NCI-H2171 (cell line): ENCODE data around the gene FHAD1.

Experiments
- DNase-seq: peaks from one replicate; lab custom pipeline; 2025; lab: John Stamatoyannopoulos, UW

FHAD1 gene

DNA sequence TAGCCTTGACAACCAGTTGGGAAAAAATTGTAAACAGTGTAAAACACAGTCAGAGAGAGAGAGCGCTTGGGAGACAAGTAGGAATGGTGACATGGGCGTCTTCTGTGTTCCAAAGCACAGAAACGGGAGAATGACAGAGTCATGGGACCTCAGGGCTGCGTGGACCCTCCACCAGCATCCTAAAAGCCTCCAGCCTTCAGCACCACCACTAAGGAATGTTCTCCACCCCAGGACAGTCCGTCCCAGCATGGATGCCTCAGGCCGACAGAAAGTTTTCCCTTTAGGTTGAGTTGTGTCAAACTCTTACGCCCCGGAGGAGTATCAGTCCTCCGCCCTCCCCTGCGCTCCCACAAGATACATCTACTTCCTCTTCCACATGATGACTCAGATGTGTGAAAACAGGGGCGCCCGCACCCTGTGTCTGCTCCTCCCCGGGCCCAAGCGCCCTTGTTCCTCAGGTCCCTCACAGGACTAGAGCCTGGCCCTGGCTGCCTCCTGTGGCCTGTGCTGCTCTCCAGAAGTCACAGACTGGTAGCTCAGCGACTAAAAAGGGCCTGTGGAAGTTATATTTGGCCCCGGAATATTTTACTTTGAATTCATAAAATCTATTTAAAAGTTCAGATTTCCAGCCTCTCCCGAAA lies 98.8 kb downstream of the FHAD1 start:
- no peak for DNase-seq

DNA sequence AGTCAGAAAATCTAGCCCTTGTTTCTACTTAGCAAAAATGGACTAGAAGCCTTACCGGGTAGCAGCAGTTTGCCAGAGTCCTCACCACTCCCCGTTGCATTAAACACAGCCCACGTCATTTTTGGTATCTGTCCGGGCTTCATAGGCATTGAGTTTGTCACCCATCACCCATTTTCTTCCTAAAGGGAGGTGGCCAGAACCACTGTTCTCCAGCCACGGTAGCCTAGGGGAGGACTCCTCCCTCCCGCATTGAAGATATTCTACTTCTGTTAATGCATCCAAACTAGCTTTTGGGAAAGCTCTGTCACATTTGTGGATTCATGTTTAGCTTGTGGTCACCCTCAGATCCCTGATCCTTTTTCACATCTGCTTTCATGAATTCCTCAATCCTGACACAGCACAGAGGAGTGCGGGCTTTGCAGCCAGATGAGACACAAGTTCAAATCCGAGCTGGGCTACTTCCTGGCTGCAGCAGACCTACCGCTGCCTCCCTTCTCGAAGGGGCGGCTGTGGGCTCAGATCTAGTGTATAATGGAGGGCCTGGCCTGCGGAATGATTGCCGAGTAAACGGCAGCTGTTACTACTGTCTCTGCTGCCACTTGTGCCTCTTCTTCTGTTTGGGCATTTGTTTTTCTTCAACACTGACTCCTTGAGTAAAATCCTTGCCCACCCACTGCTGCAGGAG lies 99.5 kb downstream of the FHAD1 start:
- DNase-seq, result no peak

DNA sequence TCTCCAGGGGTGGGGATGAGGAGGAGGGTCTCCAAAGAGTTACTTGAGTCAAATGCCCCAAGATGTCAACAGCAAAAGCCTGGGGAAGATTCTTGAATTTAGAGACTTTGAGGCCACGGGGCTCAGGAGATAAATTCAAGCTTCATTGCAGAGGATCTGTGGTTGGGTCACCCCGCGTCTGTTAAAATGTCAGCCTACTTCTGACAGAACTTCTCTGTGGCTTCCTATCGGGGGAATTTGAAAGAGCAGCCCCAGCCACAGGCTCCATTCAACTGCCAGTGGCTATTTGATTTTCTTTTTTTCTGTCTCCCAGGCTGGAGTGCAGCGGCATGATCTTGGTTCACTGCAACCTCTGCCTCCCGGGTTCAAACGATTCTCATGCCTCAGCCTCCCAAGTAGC lies 100.2 kb downstream of the FHAD1 start:
- no peak for DNase-seq

DNA sequence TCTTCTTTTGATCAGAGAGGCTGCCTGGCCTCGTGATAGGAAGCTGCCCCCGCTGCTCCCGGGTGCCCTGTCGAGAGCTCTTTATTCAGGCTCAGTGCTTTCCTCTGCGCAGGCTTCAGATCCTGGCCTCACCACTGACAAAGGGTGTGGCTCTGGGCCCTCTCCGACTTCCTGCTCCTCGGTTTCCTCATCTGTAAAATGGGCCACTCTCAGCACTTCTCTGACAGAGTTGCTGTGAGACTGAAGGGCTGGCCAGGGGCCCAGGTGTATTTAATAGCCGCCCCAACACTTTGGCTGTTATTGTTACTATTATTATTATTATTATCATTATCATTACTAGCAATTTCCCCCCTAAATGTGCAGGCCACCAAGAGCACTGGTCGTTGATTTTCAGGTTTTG lies 101.6 kb downstream of the FHAD1 start:
- no peak for DNase-seq

DNA sequence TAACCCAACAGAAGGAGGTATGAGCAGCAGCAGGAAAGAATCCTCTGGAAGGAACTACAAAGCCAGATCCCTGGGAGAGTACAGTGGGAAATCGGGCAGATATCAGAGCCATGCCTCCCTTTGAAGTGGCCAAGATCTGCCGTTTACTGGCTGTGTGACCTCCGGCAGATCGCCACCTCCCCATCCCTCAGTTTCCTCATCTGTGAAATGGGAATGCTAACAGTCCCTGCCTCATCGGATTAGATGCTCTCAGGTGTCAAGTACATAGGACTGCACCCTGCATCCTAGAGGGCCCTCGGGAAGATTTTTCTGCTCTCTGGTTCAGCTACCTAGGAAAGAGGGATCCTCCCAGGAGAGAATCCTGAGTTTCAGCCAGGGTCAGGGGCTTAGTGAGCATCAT lies 102.1 kb downstream of the FHAD1 start:
- no peak for DNase-seq

DNA sequence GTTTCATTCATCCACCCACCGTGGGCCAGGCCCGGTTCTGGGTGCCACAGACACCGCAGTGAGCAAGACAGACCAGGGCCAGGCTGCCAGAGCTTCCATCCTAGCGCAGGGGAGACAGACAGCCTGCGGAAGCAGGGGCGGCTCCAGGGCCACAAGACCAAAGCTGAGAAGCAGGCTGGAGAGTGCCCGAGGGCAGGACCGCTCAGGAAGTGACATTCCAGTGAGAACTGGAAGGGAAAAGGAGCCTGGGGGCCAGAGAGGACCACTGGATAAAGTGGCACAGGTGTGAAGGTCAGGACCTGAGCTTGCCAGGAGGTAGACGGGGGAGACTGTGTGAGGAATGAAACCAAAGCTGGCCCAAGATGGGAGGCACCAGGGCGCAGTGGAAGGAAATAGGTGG lies 103.1 kb downstream of the FHAD1 start:
- no peak for DNase-seq

DNA sequence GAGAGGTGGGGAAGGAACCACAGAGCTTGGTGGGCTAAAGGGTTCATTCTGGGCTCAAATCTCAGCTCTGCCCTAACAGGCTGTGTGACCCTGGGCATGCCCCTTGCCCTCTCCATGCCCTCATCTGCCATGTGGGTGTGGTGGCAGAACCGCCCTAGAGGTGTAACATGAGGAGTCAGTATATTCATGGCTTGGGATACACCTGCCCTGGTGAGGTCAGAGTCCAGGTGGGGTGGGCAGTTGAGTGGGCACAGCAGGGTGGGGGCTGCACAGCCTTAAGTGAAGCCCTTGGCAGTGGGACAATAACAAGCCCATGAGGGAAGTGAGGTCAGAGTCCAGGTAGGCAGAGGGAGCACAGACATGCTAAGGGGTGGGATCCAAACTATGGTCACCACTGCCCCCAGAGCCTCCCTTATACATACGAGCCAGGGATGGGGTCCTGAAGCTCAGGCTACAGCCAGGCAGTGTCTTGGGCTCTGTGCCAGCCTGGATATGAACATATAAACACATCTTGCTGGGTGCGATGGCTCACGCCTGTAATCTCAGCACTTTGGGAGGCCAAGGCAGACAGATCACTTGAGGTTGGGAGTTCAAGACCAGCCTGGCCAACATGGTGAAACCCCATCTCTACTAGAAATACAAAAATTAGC lies 103.7 kb downstream of the FHAD1 start:
- no peak for DNase-seq

DNA sequence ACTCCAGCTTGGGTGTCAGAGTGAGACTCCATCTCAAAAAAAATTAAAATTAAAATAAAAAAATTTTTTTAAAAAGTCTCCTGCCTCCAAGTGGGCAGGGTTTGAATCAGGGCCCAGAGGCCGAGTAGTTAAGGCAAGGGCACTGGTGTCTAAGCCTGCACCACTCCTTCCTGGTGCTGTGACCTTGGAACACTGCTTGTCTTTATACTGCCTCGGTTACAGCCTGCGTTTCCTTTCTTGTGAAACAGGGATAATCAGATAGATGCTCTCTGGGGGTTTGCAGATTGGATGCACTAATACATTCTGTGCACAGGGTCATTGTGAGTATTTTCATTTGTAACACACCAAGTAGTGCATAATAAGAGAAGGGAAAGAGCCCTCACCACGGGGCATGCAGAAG lies 104.3 kb downstream of the FHAD1 start:
- DNase-seq, result no peak

DNA sequence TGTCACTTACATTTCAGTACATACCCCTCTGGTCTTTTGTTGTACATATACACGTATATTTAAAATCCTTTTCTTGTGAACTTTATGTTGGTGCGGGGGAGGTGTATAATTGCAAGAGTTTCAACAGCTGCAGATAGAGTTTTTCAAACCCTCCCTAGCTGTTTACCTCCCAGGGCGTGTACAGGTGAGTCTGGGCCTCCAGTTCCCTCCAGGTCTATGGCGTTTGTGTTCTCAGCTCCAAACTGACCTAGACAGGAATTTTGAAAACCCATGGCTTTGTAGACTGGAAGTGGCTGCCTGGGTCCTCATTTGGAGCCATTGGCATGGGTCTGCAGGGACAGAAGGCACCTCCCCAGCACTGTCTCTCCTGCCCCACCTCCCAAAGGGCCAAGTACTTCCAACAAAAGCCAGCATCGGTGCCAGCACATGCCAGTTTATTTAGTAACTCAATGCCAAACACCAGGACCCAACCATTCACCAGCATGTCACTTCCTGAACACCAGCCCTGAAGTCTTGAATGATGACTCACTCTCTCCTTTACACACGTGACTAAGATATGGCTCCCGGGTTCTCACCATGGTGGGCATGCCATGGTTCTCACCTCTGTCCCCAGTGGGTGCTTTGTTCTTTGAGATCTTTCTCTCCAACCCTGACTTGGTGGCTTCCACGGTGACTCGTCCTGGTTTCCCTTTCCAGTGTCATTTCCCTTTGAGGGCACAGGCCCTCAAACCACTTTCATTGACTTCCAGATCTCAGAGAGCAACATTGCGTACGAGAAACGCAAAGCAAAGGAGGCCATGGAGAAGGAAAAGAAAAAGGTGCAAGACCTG lies 105.3 kb downstream of the FHAD1 start:
- DNase-seq, result no peak

DNA sequence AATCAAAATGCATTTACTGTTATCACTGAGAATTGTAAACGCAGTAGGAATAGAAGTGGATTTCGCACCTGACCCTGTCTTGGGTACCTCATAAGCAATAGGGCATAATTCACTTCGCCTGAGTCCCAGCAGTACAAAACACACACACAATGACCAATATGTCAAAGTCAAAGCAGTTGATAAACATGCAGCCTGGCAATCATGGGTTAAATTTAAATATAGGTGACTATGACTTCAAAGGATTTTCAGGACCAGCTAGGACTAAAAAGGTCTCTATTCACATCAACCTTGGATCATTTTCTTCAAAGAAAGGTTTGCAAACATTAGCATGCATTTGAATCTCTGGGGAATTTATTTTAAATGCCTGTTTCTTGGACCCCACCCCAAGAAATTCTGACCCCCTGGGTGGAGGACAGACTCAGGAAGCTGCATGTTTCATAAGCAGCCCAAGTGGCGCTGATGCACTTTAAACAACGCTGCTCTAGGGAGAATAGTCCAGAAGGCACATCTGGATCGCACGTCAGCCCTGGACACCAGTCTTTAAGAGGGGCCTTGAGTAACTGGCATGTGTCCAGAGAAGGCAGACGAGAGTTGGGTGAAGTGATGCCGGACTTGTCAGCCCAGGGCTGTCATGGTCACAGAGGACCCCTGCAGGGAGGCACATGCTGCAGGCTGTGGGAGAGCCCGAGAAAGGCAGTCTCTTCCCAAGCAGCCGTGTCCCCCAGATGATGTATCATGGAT lies 107.0 kb downstream of the FHAD1 start:
- DNase-seq, result no peak

DNA sequence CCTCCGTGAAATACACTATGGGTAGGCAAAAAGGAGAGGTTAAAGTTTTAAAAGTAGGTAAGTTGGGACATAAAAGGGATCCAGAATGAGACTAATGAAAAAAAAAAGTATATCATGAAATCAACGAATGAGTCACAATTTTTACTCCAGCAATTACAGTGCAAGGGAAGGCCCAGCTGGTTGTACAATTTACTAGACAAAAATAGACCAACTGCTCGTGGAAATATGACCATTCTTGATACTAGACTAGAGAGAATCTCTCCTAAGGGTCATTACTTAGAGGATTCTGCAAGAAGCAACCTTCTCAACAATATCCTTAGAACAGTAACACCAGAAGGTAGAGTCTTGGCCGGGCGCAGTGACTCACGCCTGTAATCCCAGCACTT lies 107.5 kb downstream of the FHAD1 start:
- no peak for DNase-seq

DNA sequence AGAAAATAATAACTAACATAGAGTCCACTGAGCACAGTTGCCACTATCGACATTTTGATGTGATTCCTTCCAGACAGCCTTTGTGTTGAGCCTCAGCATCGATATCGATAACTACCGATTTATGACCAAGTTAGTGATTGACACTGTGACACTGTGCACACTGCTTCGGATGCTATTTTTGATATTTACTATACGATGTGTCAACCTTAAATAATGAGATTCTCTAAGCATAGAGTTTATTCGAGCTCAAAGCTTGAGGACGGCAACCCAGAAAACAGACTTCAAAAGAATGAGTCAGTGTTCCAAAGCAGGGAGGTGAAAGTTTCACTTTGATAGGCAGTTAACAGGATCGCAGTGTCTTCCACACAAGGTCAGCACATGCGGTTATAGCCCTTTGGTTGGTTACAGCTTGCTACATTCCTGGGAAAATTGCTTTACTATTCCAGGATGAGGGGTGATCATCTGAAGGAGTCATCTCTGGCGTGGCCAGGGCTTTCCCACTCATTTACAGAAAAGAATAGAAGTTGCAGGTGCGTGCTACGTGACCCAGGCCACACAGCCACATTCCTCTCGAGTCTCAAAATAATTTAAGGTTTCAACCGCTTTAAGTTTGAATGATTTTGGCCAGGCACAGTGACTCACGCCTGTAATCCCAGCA lies 109.1 kb downstream of the FHAD1 start:
- no peak for DNase-seq

DNA sequence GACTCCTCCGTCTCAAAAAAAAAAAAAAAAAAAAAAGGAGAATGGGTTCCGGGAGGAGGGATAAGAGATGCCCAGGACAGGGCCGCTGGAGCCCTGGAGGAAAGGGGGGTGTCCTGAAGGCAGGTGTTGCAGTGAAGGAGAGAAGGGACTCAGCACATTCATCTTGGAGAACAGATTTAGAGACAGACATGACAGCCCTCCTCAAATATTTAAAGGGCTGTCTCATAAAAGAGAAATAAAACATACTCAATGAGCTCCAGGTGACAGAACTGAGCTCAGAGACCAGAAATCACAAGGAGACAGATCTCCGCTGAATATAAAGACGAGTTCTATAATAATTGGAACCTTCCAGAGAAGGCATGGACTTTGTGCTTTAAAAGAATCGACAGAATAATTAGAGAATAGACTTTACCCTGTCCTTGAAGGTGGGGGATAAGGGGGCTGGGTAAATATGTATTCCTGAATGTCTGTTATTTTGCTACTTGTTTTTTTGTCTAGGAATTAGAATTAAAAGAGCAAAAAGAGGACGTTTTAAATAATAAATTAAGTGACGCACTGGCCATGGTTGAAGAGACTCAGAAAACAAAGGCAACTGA lies 110.7 kb downstream of the FHAD1 start:
- DNase-seq, result no peak

DNA sequence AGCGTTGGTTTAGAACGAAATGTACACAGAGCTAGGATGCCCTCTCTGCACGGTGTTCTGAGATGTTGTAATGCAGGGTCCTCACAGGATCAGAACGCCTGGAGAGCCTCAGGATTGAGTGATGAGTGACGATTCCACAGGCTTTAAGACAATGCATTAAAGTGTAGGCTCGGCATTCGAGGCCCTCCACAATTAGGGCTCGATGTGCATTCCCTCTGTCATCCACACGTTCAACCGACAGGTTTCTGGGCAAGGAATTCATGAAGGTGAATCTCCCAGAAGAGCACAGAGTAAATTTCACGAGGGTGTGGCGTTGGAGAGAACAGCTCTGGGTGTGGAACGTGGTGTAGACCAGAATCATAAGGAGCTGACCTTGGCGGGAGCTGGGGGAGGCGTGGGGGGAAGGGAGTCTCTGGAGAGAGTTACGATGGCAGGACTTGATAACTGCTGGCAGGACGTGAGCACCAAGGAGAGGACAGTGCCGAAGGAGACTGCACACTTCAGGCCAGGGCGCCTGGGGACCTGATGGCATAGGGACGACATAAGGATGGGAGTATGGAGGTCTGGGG lies 111.6 kb downstream of the FHAD1 start:
- no peak for DNase-seq

DNA sequence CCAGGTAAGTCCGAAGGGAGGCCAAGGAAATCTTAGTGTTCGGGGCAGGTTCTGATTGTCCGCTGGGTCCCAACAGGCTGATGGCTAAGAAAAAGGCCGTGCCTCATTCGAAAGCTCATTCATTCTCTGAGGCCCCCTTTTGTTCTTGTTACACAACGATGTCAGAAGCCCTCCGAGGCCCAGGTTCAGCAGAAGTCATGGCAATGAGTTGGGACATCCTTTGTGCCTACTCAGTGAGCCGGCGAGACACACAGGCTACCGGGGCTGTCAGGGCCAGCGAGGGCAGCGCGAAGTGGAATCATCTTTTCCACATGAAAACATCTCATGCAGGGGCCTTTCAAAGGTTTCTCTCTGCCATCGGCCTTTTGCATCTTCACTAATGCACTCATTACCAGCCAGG lies 113.7 kb downstream of the FHAD1 start:
- DNase-seq, result no peak

DNA sequence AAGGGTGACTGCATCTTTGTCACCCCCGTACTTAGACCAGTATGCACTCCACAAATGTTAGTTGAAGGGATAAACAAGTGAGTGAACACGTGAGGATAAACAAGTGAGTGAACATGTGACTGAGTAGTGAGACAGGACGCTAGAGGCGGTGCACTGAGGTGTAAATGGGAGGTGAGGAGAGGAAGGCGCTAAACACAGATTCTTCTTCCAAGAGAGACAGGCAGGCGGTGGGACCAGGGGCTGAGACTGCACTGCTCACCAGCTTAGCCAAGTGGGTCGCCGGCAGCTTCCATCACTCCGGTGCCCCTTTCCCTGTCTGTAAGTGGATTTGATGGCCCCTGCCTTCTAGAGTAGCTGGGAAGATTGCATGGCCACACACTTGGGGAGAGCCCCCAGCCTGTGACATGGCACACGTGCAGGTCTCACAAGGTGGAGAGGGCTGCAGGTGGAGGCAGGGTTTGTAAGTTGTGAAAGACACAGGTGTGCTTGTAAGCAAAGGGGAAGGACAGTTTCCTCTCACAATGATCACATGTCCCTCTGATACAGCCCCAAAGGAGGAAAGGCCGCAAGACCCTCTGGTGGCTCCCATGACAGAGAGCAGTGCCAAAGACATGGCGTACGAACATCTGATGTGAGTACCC lies 115.2 kb downstream of the FHAD1 start:
- DNase-seq, result no peak

DNA sequence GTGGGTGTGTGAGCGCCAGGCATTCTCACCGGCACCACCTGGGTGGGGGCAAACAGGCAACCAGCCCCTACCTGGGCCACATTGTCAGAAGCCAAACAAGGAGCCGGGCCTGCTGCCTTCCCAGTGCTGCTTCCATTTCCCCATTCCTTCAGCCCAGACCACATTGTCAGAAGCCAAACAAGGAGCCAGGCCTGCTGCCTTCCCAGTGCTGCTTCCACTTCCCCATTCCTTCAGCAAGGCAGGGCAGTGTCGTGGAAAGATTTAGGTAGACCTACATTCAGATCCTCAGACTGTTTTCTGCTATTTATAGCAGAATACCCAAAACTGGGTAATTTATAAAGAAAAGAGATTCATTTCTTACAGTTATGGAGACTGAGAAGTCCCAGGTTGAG lies 115.7 kb downstream of the FHAD1 start:
- DNase-seq, result no peak

DNA sequence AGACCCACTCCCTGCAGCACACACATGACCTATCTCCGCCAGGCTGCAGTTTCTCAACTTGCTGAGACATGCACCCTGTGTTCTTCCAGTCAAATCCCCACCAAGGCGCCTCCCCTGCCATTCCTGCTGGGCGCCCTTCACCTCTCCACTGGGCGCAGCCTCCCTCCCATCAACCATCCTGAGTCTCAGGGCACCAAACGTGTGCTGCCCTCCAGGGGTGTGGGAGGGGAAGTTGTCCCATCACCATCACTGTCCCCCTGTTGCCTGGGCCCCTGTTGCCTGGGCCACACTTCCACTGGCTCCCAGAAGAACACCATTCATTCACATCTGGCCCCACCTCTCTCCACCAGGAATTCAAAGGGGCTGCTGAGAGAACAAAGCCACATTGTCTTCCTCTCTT lies 117.7 kb downstream of the FHAD1 start:
- DNase-seq, result no peak

DNA sequence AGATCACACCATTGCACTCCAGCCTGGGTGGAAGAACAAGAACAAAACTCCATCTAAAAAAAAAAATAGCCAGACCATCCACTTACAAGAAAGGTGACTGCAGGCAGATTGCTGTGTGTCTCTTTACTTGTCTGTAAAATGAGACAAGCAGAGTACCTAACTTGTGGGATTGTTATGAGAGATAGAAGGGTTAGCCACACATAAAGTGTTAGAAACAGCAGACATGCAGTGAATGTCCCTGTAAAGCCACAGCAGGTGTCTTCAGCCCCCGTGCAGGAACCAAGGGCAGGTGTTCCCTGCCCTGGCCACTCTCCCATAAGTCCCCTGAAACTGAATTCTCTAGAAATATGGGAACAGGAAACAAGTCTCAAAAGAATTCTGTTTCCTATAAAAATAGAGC lies 121.9 kb downstream of the FHAD1 start:
- no peak for DNase-seq

DNA sequence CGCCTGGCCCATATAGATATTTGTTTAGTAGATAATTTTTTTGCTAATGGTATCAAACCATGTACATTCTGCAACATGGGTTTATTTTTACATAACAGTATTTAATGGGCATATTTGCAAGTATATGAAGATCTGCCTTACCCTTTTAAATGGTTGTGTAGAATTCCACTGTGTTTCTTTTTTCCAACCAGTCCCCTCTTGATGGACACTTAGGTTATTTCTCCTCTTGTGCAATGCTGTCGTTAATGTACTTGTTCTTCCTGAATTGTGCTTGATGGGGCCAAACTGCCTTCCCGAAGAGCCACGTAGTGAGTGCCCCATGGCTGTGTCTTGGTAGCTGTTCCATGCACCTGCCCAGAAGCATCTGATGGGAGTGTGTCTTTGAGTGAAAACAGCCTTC lies 123.2 kb downstream of the FHAD1 start:
- DNase-seq, result no peak
